ENCODE measurements around the gene VSTM2A.

DNA sequence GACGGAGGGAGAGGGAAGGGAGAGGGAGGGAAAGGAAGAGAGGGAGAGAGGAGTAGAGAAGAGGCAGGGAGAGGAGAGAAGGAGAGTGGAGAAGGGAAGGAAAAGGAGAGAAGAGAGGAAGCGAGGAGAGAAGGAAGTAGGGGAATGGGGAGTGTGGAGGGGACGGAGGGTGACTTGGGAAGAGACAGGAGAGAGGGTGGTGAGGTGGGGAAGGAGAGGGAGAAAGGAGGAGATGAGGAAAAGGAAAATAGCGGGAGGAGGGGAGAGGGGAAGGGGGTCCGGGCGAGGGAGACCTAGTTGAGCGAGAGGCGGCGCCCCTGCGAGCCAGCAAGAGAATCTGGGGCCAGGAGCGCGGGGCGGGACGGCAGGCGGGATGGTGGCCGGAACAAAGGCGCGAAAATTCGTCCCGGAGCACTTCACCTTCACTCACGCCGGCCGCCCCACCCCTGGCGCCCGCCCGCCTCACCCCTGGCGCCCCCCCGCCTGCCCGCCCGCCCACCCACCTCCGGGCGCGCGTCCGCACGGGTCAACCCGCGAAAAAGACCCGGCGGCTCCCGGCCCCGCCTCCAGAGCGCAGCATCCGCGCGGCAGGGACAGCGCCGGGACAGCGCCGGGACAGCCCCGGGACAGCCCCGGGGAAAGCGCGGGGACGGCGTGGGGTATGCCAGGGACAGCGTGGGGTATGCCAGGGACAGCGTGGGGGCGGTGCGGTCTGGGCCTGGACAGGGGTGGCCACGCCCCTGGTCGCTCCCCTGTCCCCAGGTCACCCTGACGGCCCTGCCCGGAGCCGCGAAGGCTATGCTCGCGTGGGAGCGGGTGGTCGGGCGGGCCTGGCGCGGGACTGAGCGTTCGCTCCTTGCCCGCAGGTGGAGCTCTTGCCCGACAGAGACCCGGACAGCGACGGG is 4.2 kb downstream of the VSTM2A start:
- peak; percentile 57; the same call in 1 of the 2 replicates for TF ChIP-seq CTCF (conservative IDR thresholded peaks at IDR 0.05)
- no peak for TF ChIP-seq EZH2 (IDR thresholded peaks at IDR 0.05; ENCODE audit: low read depth)

Measured in PC-9 (cell line).